ENCODE measurements around the gene DUSP11. TPM values are rescaled to one million over a fixed set of nuclear protein-coding genes. Genes with fewer than 3 reads are reported as not detected.
"Not testable (repeated sequence)": the region's sequence is repeated elsewhere in the genome, so short reads cannot be mapped to it uniquely, and the experiment has no call there.

Gene DUSP11
- total and polyA plus RNA-seq, 3 experiments from 2014 or later, result 33.1 to 41.0 (median 34.4) TPM

GRCh38 chr2:73736378-73736777 lies 43.5 kb downstream of the DUSP11 start:
- Mint-ChIP-seq H3K9me3 (no peaks in the 10 kb centered on the region), H3K27ac (peak overlapping the region; percentile 77 to 98 (median 92)), H3K4me3 (peak overlapping the region; percentile 89 to 99 (median 95)), H3K4me1 (peaks cover 24 to 26% (median 25%) of the 10 kb centered on the region in 3 donors), H3K27me3 (no peaks in the 10 kb centered on the region), H3K36me3 (peaks cover 9 to 39% (median 15%) of the 10 kb centered on the region in 3 donors)
- CTCF ChIA-PET, result interaction anchor here (1.5 to 1.6 kb wide), 3 partner anchors 43 to 411 kb away, joined by 3 to 4 read pairs (median 3); partner anchors contain the start of gene DUSP11
- DNase-seq, result no peak
- no peaks in the 10 kb centered on the region for H3K27me3 ChIP-seq (ENCODE audit: insufficient read depth, low read length, poor library complexity, severe bottlenecking)
- H3K9me3 ChIP-seq (ENCODE audit: low read length), result no peaks in the 10 kb centered on the region
- H3K4me3 ChIP-seq (ENCODE audit: low read length), result peak overlapping the region; percentile 95
- POLR2A ChIA-PET, result interaction anchor here (1.2 kb wide), 1 partner anchor 92 kb away, joined by 3 read pairs; the partner anchor contains the start of gene STAMBP
- H3K4me1 ChIP-seq (ENCODE audit: insufficient read depth, low read length), result peaks cover 18% of the 10 kb centered on the region
- H3K36me3 ChIP-seq (ENCODE audit: insufficient read depth, low read length), result peaks cover 21% of the 10 kb centered on the region
- H3K27ac ChIP-seq (ENCODE audit: low read depth, low read length), result peak overlapping the region; percentile 79

GRCh38 chr2:73730810-73731209 lies 49.1 kb downstream of the DUSP11 start:
- Histone ChIP-seq H3K9me3 (ENCODE audit: low read length) (no peaks in the 10 kb centered on the region), H3K4me1 (ENCODE audit: insufficient read depth, low read length) (peaks cover 4% of the 10 kb centered on the region), H3K27me3 (ENCODE audit: insufficient read depth, low read length, poor library complexity, severe bottlenecking) (no peaks in the 10 kb centered on the region), H3K27ac (ENCODE audit: low read depth, low read length) (no peak overlapping the region), H3K4me3 (ENCODE audit: low read length) (no peak overlapping the region), H3K36me3 (ENCODE audit: insufficient read depth, low read length) (peaks cover 31% of the 10 kb centered on the region)
- Mint-ChIP-seq H3K27ac (peak overlapping the region in 4 of 8 donors; percentile 23 to 86 (median 56)), H3K4me3 (no peak overlapping the region), H3K27me3 (no peaks in the 10 kb centered on the region), H3K4me1 (peaks cover 2 to 3% (median 2%) of the 10 kb centered on the region in 3 donors), H3K36me3 (peaks cover 9 to 60% (median 21%) of the 10 kb centered on the region in 3 donors), H3K9me3 (no peaks in the 10 kb centered on the region)
- POLR2A ChIA-PET, result no interaction called here
- CTCF ChIA-PET, result no interaction called here
- no peak for DNase-seq

GRCh38 chr2:73728711-73729110 lies 51.2 kb downstream of the DUSP11 start:
- Mint-ChIP-seq H3K9me3 (no peaks in the 10 kb centered on the region), H3K27me3 (no peaks in the 10 kb centered on the region), H3K4me3 (no peak overlapping the region), H3K36me3 (peaks cover 9 to 54% (median 21%) of the 10 kb centered on the region in 3 donors), H3K27ac (no peak overlapping the region), H3K4me1 (no peaks in the 10 kb centered on the region)
- DNase-seq, result no peak
- Histone ChIP-seq H3K4me3 (ENCODE audit: low read length) (no peak overlapping the region), H3K27me3 (ENCODE audit: insufficient read depth, low read length, poor library complexity, severe bottlenecking) (no peaks in the 10 kb centered on the region), H3K4me1 (ENCODE audit: insufficient read depth, low read length) (no peaks in the 10 kb centered on the region), H3K36me3 (ENCODE audit: insufficient read depth, low read length) (peaks cover 29% of the 10 kb centered on the region), H3K27ac (ENCODE audit: low read depth, low read length) (no peak overlapping the region), H3K9me3 (ENCODE audit: low read length) (no peaks in the 10 kb centered on the region)
- CTCF ChIA-PET, result no interaction called here
- POLR2A ChIA-PET, result no interaction called here

- Histone ChIP-seq H3K36me3 (ENCODE audit: insufficient read depth, low read length) (peaks cover 23% of the 10 kb centered on the region), H3K4me3 (ENCODE audit: low read length) (no peak overlapping the region), H3K9me3 (ENCODE audit: low read length) (no peaks in the 10 kb centered on the region), H3K27me3 (ENCODE audit: insufficient read depth, low read length, poor library complexity, severe bottlenecking) (no peaks in the 10 kb centered on the region), H3K27ac (ENCODE audit: low read depth, low read length) (no peak overlapping the region), H3K4me1 (ENCODE audit: insufficient read depth, low read length) (no peaks in the 10 kb centered on the region)
- H3K27ac Mint-ChIP-seq, result no peak overlapping the region
- H3K9me3 Mint-ChIP-seq, result no peaks in the 10 kb centered on the region
- DNase-seq, result no peak
- H3K27me3 Mint-ChIP-seq, result no peaks in the 10 kb centered on the region
- CTCF ChIA-PET, result no interaction called here
- peaks cover 6 to 48% (median 18%) of the 10 kb centered on the region in 3 donors for H3K36me3 Mint-ChIP-seq
- no peak overlapping the region for H3K4me3 Mint-ChIP-seq
- POLR2A ChIA-PET, result no interaction called here
- H3K4me1 Mint-ChIP-seq, result no peaks in the 10 kb centered on the region
These were observed 51.9 kb downstream of the DUSP11 start for GRCh38 chr2:73728043-73728442.

GRCh38 chr2:73726657-73727056 lies 53.2 kb downstream of the DUSP11 start:
- CTCF ChIA-PET; H3K27me3 ChIP-seq (ENCODE audit: insufficient read depth, low read length, poor library complexity, severe bottlenecking); H3K4me3 ChIP-seq (ENCODE audit: low read length); H3K9me3 Mint-ChIP-seq; H3K4me3 Mint-ChIP-seq; POLR2A ChIA-PET; H3K27ac Mint-ChIP-seq; DNase-seq; H3K27me3 Mint-ChIP-seq; H3K9me3 ChIP-seq (ENCODE audit: low read length); H3K27ac ChIP-seq (ENCODE audit: low read depth, low read length); H3K4me1 Mint-ChIP-seq; H3K4me1 ChIP-seq (ENCODE audit: insufficient read depth, low read length): not testable (repeated sequence)
- peaks cover 0 to 35% (median 10%) of the 10 kb centered on the region in 3 donors for H3K36me3 Mint-ChIP-seq
- H3K36me3 ChIP-seq (ENCODE audit: insufficient read depth, low read length), result peaks cover 13% of the 10 kb centered on the region

GRCh38 chr2:73718851-73719621 lies 60.9 kb downstream of the DUSP11 start:
- H3K4me3 Mint-ChIP-seq, result no peak overlapping the region

GRCh38 chr2:73718421-73718820 lies 61.5 kb downstream of the DUSP11 start:
- H3K4me1 ChIP-seq (ENCODE audit: insufficient read depth, low read length), result no peaks in the 10 kb centered on the region
- Mint-ChIP-seq H3K36me3 (peaks cover 1 to 7% (median 3%) of the 10 kb centered on the region in 3 donors), H3K27me3 (peaks cover 15 to 19% of the 10 kb centered on the region in 2 donors), H3K4me3 (no peak overlapping the region), H3K9me3 (peaks cover 7 to 13% (median 11%) of the 10 kb centered on the region in 5 donors), H3K27ac (no peak overlapping the region), H3K4me1 (no peaks in the 10 kb centered on the region)
- no peaks in the 10 kb centered on the region for H3K36me3 ChIP-seq (ENCODE audit: insufficient read depth, low read length)
- no peak overlapping the region for H3K27ac ChIP-seq (ENCODE audit: low read depth, low read length)
- H3K9me3 ChIP-seq (ENCODE audit: low read length), result no peaks in the 10 kb centered on the region
- H3K4me3 ChIP-seq (ENCODE audit: low read length), result no peak overlapping the region
- DNase-seq, result no peak
- ChIA-PET CTCF (no interaction called here), POLR2A (no interaction called here)
- H3K27me3 ChIP-seq (ENCODE audit: insufficient read depth, low read length, poor library complexity, severe bottlenecking), result no peaks in the 10 kb centered on the region

More at GRCh38 chr2:73718851-73719621, 60.9 kb downstream of the DUSP11 start:
- peaks cover 0 to 7% (median 1%) of the 10 kb centered on the region in 3 donors for H3K36me3 Mint-ChIP-seq
- H3K9me3 ChIP-seq (ENCODE audit: low read length), result no peaks in the 10 kb centered on the region
- H3K27ac ChIP-seq (ENCODE audit: low read depth, low read length), result no peak overlapping the region
- DNase-seq, result no peak
- H3K27me3 Mint-ChIP-seq, result peaks cover 14 to 15% of the 10 kb centered on the region in 2 donors
- H3K36me3 ChIP-seq (ENCODE audit: insufficient read depth, low read length), result no peaks in the 10 kb centered on the region
- no peak overlapping the region for H3K4me3 ChIP-seq (ENCODE audit: low read length)
- POLR2A ChIA-PET, result no interaction called here
- H3K4me1 Mint-ChIP-seq, result no peaks in the 10 kb centered on the region
- CTCF ChIA-PET, result no interaction called here
- no peak overlapping the region for H3K27ac Mint-ChIP-seq
- H3K4me1 ChIP-seq (ENCODE audit: insufficient read depth, low read length), result no peaks in the 10 kb centered on the region
- peaks cover 1 to 8% (median 6%) of the 10 kb centered on the region in 5 donors for H3K9me3 Mint-ChIP-seq
- no peaks in the 10 kb centered on the region for H3K27me3 ChIP-seq (ENCODE audit: insufficient read depth, low read length, poor library complexity, severe bottlenecking)

GRCh38 chr2:73717695-73718094 lies 62.2 kb downstream of the DUSP11 start:
- Mint-ChIP-seq H3K27me3 (peaks cover 17 to 20% of the 10 kb centered on the region in 2 donors), H3K9me3 (peaks cover 8 to 16% (median 14%) of the 10 kb centered on the region in 5 donors)
- CTCF ChIA-PET; H3K27ac Mint-ChIP-seq; H3K27me3 ChIP-seq (ENCODE audit: insufficient read depth, low read length, poor library complexity, severe bottlenecking); H3K4me3 Mint-ChIP-seq; H3K4me3 ChIP-seq (ENCODE audit: low read length); H3K27ac ChIP-seq (ENCODE audit: low read depth, low read length); H3K36me3 ChIP-seq (ENCODE audit: insufficient read depth, low read length); DNase-seq; H3K4me1 ChIP-seq (ENCODE audit: insufficient read depth, low read length); H3K9me3 ChIP-seq (ENCODE audit: low read length); POLR2A ChIA-PET; H3K4me1 Mint-ChIP-seq; H3K36me3 Mint-ChIP-seq: not testable (repeated sequence)

Measured in CD8-positive, alpha-beta memory T cell (primary cell).